Measurements from ENCODE around the gene SH3RF2.
"Not testable (repeated sequence)": the region's sequence is repeated elsewhere in the genome, so short reads cannot be mapped to it uniquely, and the experiment has no call there.

Gene SH3RF2, protein sequence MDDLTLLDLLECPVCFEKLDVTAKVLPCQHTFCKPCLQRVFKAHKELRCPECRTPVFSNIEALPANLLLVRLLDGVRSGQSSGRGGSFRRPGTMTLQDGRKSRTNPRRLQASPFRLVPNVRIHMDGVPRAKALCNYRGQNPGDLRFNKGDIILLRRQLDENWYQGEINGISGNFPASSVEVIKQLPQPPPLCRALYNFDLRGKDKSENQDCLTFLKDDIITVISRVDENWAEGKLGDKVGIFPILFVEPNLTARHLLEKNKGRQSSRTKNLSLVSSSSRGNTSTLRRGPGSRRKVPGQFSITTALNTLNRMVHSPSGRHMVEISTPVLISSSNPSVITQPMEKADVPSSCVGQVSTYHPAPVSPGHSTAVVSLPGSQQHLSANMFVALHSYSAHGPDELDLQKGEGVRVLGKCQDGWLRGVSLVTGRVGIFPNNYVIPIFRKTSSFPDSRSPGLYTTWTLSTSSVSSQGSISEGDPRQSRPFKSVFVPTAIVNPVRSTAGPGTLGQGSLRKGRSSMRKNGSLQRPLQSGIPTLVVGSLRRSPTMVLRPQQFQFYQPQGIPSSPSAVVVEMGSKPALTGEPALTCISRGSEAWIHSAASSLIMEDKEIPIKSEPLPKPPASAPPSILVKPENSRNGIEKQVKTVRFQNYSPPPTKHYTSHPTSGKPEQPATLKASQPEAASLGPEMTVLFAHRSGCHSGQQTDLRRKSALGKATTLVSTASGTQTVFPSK

DNA sequence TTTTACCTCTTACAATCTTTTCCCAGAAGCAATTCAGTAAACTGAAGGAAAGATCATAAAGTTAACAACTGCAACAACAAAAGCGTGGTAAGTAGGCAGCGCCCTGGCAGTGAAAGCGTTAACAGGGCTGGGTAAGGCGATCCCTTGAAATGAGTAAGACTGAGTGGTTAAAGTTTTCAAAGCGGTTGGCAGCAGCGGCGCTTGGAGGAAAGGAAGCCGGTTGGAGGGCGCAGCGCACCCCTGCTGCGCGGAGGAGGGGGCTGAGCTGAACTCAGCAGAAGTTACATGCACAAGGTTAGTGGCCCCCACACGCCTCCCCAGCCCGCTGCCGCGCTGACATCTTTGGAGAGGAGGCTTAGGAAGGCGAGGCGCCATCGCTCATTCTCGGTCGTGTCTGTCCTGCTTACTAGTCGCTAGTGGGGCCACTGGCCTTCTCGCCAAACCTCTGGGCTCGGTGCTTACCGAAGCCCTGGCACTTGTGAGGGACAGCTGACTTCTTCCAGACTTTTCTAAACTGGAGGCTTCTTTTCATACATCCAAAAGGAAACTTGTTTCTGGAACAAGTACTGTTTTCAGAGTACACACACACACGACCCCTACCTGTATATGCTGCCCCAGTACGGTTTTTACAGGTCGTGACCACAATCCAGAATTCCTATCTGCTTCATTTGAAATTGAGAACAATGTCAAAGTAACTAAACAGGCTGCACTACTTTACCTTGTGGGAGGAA lies at the start of gene SH3RF2:
TSS of gene SH3RF2 (plus strand) at position 178 of the 731 bp plus-strand sequence. CDS start 1,351 bp downstream, outside the sequence.
- FAIRE-seq, result no peak

DNA sequence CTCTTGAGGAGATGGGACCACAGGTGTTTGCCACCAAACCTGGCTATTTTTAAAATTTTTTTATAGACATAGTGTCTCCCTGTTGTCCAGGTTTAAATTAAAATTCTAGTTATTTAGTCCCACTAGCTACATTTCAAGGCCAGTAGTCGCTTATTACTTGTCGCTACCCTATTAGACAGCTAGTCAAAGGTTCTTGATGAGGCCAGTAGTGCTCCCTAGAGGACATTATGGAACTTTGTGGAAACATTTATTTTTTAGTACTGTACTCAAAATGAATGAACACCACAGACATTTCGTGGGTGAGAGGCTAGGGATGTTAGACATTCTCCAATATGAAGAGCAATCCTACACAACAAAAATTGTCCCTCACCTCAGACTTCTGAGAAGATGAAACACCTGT lies 49.2 kb upstream of the SH3RF2 start:
- FAIRE-seq, result no peak

GRCh38 chr5:145887976-145888574 lies 48.3 kb upstream of the SH3RF2 start:
- no peak for FAIRE-seq

DNA sequence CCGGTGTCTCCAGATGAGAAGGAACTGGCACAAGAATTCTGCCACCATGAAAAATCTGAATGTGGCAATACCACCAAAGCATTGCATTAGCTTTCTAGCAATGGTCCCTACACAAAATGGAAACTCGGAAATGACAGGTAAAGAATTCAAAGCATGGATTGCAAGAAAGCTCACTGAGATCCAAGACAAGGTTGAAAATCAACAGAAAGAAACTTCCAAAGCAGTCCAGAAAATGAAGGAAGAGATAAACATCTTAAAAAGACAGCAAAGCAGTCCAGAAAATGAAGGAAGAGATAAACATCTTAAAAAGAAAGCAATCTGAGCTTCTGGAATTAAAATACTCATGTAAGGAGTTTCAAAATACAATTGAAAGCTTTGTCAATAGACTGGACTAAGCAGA lies 46.8 kb upstream of the SH3RF2 start:
- FAIRE-seq, result no peak

DNA sequence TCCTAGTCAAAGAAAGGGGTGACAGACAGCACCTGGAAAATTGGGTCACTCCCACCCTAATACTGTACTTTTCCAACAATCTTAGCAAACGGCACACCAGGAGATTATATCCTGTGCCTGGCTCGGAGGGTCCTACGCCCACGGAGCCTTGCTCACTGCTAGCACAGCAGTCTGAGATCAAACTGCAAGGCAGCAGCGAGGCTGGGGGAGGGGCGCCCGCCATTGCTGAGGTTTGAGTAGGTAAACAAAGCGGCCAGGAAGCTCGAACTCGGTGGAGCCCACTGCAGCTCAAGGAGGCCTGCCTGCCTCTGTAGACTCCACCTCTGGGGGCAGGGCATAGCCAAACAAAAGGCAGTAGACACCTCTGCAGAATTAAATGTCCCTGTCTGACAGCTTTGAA lies 45.0 kb upstream of the SH3RF2 start:
- not testable (repeated sequence) for FAIRE-seq

- FAIRE-seq, result no peak
These were observed 38.2 kb upstream of the SH3RF2 start for GRCh38 chr5:145898171-145898570.

- FAIRE-seq, result no peak
These were observed 34.0 kb upstream of the SH3RF2 start for GRCh38 chr5:145902421-145902820.

- no peak for FAIRE-seq
These were observed 33.3 kb upstream of the SH3RF2 start for GRCh38 chr5:145903113-145903512.

GRCh38 chr5:145903867-145904266 lies 32.5 kb upstream of the SH3RF2 start:
- FAIRE-seq, result no peak

- no peak for FAIRE-seq
These were observed 31.6 kb upstream of the SH3RF2 start for GRCh38 chr5:145904743-145905142.

DNA sequence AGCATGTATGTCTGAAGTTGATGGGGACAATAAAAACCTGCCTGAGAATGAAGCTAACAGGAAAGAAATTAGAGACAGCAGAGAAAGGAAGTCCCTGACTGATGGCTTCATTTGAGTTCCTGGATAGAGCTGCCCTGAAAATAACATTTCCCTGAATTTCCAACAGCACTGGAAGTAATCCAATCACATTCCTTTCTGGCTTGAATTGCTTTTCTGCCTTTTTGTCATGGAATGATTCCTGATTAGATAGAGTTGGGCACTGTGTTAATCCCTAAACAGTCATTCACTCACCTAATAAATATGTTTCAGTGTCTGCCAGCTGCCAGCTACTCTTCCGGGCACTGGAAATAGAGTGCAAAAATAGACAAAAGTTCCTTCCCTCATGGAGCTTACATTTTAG lies 30.0 kb upstream of the SH3RF2 start:
- no peak for FAIRE-seq

- no peak for FAIRE-seq
These were observed 28.0 kb upstream of the SH3RF2 start for GRCh38 chr5:145908206-145908960.

- FAIRE-seq, result no peak
These were observed 25.2 kb upstream of the SH3RF2 start for GRCh38 chr5:145911164-145911563.

DNA sequence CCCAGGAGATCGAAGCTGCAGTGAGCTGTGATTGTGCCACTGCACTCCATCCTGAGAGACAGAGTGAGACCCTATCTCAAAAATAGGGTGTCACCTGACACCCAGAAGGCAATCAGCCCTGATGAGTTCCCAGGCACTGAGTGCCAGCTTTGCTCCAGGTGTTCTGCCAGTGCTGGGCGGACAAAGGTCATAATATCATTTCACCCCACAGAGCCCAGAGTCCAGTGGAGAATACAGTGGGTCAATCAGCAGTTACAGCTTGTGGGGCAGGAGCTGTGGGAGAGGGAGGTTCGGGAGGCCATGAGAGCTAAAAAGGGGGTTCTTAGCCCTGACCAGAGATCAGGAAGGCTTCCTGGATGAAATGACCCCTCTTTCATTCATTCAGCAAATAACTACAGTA lies 24.4 kb upstream of the SH3RF2 start:
- FAIRE-seq, result no peak

GRCh38 chr5:145912594-145912993 lies 23.8 kb upstream of the SH3RF2 start:
- FAIRE-seq, result no peak

GRCh38 chr5:145913701-145914100 lies 22.7 kb upstream of the SH3RF2 start:
- FAIRE-seq, result no peak

DNA sequence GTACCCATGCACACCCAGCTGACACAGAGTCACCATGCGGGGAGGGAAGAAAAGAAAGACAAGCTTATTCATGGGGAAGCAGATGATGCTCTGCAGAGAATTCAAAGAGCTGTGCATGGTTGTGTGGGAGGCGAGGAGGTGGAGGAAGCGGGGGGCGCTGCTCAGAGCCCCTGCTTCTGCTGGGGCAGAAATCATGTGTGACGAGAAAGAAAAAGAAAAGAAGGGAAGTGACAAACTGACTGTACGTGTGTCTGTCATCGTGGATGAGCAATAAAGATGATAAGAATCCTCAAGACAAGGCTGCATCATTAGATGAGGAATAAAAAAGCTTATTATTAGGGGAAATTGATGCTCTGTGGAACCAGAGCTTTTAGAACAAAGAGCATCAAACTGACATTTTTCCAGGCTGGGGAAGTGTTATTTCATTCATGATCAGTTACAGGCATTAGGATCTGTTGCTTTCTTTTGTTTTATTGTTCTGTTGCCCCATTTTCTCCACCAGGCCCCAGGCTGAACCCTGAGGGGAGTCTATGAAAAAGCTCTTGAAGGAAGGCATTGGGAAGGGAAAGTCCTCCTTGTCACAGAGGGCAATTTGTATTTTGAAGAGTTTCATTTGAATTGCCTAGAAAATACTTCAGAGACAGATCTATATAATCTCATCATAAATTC lies 20.3 kb upstream of the SH3RF2 start:
- FAIRE-seq, result no peak

- FAIRE-seq, result no peak
These were observed 19.1 kb upstream of the SH3RF2 start for GRCh38 chr5:145917288-145917687.

GRCh38 chr5:145918397-145918796 lies 18.0 kb upstream of the SH3RF2 start:
- no peak for FAIRE-seq

DNA sequence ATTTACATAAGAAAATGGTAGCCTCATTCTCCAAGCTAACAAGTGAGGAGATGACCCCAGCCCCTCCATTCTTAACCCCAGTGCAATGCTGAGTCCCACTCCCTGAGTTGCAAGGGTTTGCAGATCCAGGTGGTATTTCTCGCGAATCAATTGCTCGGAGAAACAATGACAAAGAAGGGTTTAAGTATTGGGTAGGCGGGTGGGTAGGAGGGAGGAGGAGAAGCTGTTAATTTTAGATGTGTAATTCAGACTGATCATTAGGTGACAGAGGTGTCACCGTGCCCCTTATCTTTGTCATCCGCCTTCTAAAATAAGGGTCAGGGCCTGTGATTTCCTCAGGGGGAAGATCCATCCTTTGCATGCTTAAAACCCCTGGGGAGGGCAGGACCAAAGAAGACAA lies 17.0 kb upstream of the SH3RF2 start:
- FAIRE-seq, result no peak

DNA sequence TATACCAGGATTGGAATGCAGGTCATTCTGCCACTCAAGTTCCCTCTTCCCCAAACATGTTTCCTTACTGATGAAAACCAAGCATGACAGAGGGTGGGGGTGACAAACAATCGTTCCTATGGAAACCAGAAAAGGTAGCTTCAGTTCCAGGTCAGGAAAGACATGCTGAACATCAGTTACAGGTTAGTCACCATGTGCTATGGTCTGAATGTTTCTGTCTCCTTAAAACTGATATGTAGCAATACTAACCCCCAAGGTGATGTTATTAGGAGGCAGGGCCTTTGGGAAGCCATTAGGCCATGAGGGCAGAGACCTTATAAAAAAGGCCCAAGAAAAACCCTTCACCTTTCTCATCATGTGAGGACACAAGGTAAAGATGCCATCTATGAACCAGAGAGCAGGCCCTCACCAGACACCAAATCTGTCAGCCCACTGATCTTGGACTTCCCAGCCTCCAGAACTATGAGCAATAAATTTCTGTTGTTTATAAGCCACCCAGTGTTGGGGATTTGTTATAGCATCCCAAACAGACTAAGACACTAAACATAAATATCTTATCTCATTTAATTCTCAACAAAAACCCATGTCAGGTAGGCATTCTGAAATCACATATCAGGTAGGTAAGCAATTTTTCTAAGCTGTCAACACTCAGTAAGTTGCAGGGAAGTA lies 15.7 kb upstream of the SH3RF2 start:
- FAIRE-seq, result no peak
